Brain pericyte (primary cell): ENCODE data around the gene DNAH1.

Experiments
- DNase-seq: peaks from one replicate; pipeline ENCODE4 v3.0.0-alpha.2; 2012; ENCODE audit warnings: low read depth, low spot score

Gene DNAH1

GRCh38 chr3:52357151-52358080, 41.3 kb downstream of the DNAH1 start:
- no peak for DNase-seq

- no peak for DNase-seq
Observed at GRCh38 chr3:52358362-52358940, 42.3 kb downstream of the DNAH1 start.

GRCh38 chr3:52359116-52359855, 43.2 kb downstream of the DNAH1 start:
- DNase-seq: no peak

GRCh38 chr3:52361011-52361410, 44.9 kb downstream of the DNAH1 start:
- no peak for DNase-seq

GRCh38 chr3:52361454-52361853, 45.3 kb downstream of the DNAH1 start:
- no peak for DNase-seq

GRCh38 chr3:52361898-52362297, 45.8 kb downstream of the DNAH1 start:
- no peak for DNase-seq

- DNase-seq: no peak
Observed at GRCh38 chr3:52364322-52365035, 48.4 kb downstream of the DNAH1 start.

GRCh38 chr3:52366527-52366926, 50.4 kb downstream of the DNAH1 start:
- DNase-seq: no peak

GRCh38 chr3:52367891-52368880, 52.1 kb downstream of the DNAH1 start:
- DNase-seq: no peak

- DNase-seq: no peak
Observed at GRCh38 chr3:52370531-52370930, 54.4 kb downstream of the DNAH1 start.

GRCh38 chr3:52372822-52373504, 56.8 kb downstream of the DNAH1 start:
- no peak for DNase-seq

GRCh38 chr3:52373676-52374075, 57.6 kb downstream of the DNAH1 start:
- DNase-seq: no peak

- no peak for DNase-seq
Observed at GRCh38 chr3:52374173-52374572, 58.1 kb downstream of the DNAH1 start.

GRCh38 chr3:52379610-52380009, 63.5 kb downstream of the DNAH1 start:
- no peak for DNase-seq

GRCh38 chr3:52380023-52380422, 63.9 kb downstream of the DNAH1 start:
- DNase-seq: no peak

GRCh38 chr3:52381623-52382022, 65.5 kb downstream of the DNAH1 start:
- no peak for DNase-seq

- DNase-seq: no peak
Observed at GRCh38 chr3:52383446-52383845, 67.3 kb downstream of the DNAH1 start.

- no peak for DNase-seq
Observed at GRCh38 chr3:52384019-52384761, 68.1 kb downstream of the DNAH1 start.

- DNase-seq: no peak
Observed at GRCh38 chr3:52385157-52385556, 69.0 kb downstream of the DNAH1 start.
